Measurements from ENCODE around the gene MOSPD3. TPM values are rescaled to one million over a fixed set of nuclear protein-coding genes. Genes with fewer than 3 reads are reported as not detected.

The MOSPD3 gene
- polyA plus RNA-seq, 1 donor (not counting 4 experiments of a cell fraction or from before 2014, with no cell fraction given), result 5.5 TPM

DNA sequence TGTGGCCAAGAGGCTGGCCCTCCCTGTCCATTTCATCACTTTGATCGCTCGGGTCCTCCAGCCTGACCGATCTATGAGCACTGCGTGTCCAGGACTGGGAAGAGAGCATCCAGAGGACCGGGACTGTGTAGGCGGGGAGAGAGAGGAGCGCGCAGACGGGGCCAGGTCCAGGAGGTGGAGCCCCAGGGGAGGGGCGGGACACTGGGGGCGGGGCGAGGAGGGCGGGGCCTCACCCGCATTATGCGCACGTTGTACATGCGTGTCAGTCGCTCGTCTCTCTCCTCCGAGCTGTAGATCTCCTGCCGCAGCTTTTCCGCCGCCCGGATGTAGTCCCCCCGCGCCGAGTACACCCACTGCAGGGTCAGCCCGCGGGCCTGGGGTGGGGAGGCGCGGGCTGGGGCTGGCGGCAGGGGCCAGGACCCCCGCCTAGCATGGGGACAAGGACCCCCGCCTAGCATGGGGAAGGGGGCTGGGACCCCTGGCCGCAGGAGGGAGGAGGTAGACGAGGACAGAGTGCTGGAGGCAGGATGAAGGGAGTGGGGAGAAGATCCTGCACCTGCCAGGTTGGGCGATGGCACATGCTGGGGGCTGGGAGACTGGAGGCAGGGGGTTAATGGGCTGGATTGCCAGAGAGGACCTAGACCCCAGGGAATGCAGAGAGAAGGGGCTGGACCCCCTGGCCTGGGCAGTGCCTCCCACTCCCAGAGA lies 14.3 kb downstream of the MOSPD3 start:
- DNase-seq (ENCODE audit: low read depth, low spot score), result peak; percentile 48
- H3K27ac ChIP-seq (ENCODE audit: control insufficient read depth, insufficient read depth, low read length), result no peak overlapping the region

GRCh38 chr7:100627238-100627549 lies 14.9 kb downstream of the MOSPD3 start:
- Histone ChIP-seq H3K36me3 (ENCODE audit: control insufficient read depth in 2 of 2, extremely low read depth in 1 of 2, insufficient read depth in 2 of 2, low read length in 2 of 2) (no peaks in the 10 kb centered on the region), H3K27ac (ENCODE audit: control insufficient read depth, insufficient read depth, low read length) (no peak overlapping the region), H3K4me1 (ENCODE audit: control insufficient read depth, extremely low read depth, insufficient read depth, low read length) (peaks cover 7% of the 10 kb centered on the region), H2AFZ (ENCODE audit: control insufficient read depth, low read length) (no peak overlapping the region), H3K4me2 (ENCODE audit: control insufficient read depth, extremely low read depth, insufficient read depth, low read depth, low read length) (peak overlapping the region; percentile 66), H3K4me3 (ENCODE audit: control insufficient read depth in 2 of 3, extremely low read depth in 1 of 3, insufficient read depth in 2 of 3, low read depth in 1 of 3, low read length in 3 of 3) (peak overlapping the region in 1 of 3 experiments; percentile 33), H3K9me1 (ENCODE audit: control insufficient read depth, extremely low read depth, insufficient read depth, low read length) (no peaks in the 10 kb centered on the region), H4K20me1 (ENCODE audit: control insufficient read depth, extremely low read depth, insufficient read depth, low read length) (no peaks in the 10 kb centered on the region), H3K79me2 (ENCODE audit: control insufficient read depth, insufficient read depth, low read length) (no peaks in the 10 kb centered on the region), H3K9ac (ENCODE audit: control insufficient read depth, extremely low read depth, insufficient read depth, low read length) (no peak overlapping the region), H3K27me3 (ENCODE audit: control insufficient read depth, extremely low read depth, insufficient read depth, low read length) (no peaks in the 10 kb centered on the region), H3K9me3 (ENCODE audit: control insufficient read depth, low read depth, low read length) (no peaks in the 10 kb centered on the region)
- dilution Hi-C loops (cut with MboI; ENCODE audit: extremely low pct_ligation_motif_present, low sequenced_read_pairs), result no loop called here
- TF ChIP-seq EZH2 (IDR thresholded peaks at IDR 0.05; ENCODE audit: low read length), result no peak
- TF ChIP-seq, protein P1, sequence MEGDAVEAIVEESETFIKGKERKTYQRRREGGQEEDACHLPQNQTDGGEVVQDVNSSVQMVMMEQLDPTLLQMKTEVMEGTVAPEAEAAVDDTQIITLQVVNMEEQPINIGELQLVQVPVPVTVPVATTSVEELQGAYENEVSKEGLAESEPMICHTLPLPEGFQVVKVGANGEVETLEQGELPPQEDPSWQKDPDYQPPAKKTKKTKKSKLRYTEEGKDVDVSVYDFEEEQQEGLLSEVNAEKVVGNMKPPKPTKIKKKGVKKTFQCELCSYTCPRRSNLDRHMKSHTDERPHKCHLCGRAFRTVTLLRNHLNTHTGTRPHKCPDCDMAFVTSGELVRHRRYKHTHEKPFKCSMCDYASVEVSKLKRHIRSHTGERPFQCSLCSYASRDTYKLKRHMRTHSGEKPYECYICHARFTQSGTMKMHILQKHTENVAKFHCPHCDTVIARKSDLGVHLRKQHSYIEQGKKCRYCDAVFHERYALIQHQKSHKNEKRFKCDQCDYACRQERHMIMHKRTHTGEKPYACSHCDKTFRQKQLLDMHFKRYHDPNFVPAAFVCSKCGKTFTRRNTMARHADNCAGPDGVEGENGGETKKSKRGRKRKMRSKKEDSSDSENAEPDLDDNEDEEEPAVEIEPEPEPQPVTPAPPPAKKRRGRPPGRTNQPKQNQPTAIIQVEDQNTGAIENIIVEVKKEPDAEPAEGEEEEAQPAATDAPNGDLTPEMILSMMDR (optimal IDR thresholded peaks at IDR 0.05 in 1 of 3, IDR thresholded peaks at IDR 0.05 in 1 of 3, conservative IDR thresholded peaks at IDR 0.05 in 1 of 3; ENCODE audit: extremely low read depth in 1 of 3, insufficient read depth in 2 of 3, low read length in 3 of 3), result no peak
- DNase-seq (ENCODE audit: low read depth, low spot score) (no peak), FAIRE-seq (no peak)

More for the DNA sequence above, 14.3 kb downstream of the MOSPD3 start:
- H3K9me1 ChIP-seq (ENCODE audit: control insufficient read depth, extremely low read depth, insufficient read depth, low read length), result no peaks in the 10 kb centered on the region
- H3K27me3 ChIP-seq (ENCODE audit: control insufficient read depth, extremely low read depth, insufficient read depth, low read length), result no peaks in the 10 kb centered on the region
- H3K4me3 ChIP-seq (ENCODE audit: control insufficient read depth in 2 of 3, extremely low read depth in 1 of 3, insufficient read depth in 2 of 3, low read depth in 1 of 3, low read length in 3 of 3), result peak overlapping the region; percentile 33 to 49 (median 38)
- TF ChIP-seq, protein P1 (optimal IDR thresholded peaks at IDR 0.05 in 1 of 3, IDR thresholded peaks at IDR 0.05 in 1 of 3, conservative IDR thresholded peaks at IDR 0.05 in 1 of 3; ENCODE audit: extremely low read depth in 1 of 3, insufficient read depth in 2 of 3, low read length in 3 of 3), result no peak
- TF ChIP-seq EZH2 (IDR thresholded peaks at IDR 0.05; ENCODE audit: low read length), result no peak
- peak overlapping the region; percentile 69 for H3K4me2 ChIP-seq (ENCODE audit: control insufficient read depth, extremely low read depth, insufficient read depth, low read depth, low read length)
- dilution Hi-C loops (cut with MboI; ENCODE audit: extremely low pct_ligation_motif_present, low sequenced_read_pairs), result no loop called here
- no peaks in the 10 kb centered on the region for H3K9me3 ChIP-seq (ENCODE audit: control insufficient read depth, low read depth, low read length)
- H3K4me1 ChIP-seq (ENCODE audit: control insufficient read depth, extremely low read depth, insufficient read depth, low read length), result peaks cover 7% of the 10 kb centered on the region
- peak overlapping the region; percentile 73 for H2AFZ ChIP-seq (ENCODE audit: control insufficient read depth, low read length)
- H3K36me3 ChIP-seq (ENCODE audit: control insufficient read depth in 2 of 2, extremely low read depth in 1 of 2, insufficient read depth in 2 of 2, low read length in 2 of 2), result no peaks in the 10 kb centered on the region
- H3K79me2 ChIP-seq (ENCODE audit: control insufficient read depth, insufficient read depth, low read length), result no peaks in the 10 kb centered on the region
- no peaks in the 10 kb centered on the region for H4K20me1 ChIP-seq (ENCODE audit: control insufficient read depth, extremely low read depth, insufficient read depth, low read length)
- no peak for FAIRE-seq
- H3K9ac ChIP-seq (ENCODE audit: control insufficient read depth, extremely low read depth, insufficient read depth, low read length), result no peak overlapping the region
